ENCODE measurements around the gene DENND4A.

DNA sequence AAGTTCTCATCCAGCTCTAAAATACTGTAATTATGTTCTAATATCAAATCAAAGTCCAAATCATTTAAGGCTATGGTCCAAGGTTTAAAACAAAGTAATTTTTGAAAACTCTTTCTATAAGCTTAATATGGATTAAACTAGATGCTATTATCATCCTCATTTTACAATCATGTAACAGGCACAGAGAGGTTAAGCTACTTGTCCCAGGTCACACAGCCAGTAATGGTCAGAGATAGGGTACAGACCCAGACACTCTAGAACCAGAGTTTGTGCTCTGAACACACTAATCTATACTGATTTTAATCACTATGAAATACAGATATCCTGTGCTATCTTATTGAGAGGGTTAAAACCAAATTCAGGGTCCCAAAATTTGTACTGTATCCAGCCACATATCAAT is 44.8 kb downstream of the DENND4A start:
- TF ChIP-seq, protein P1, sequence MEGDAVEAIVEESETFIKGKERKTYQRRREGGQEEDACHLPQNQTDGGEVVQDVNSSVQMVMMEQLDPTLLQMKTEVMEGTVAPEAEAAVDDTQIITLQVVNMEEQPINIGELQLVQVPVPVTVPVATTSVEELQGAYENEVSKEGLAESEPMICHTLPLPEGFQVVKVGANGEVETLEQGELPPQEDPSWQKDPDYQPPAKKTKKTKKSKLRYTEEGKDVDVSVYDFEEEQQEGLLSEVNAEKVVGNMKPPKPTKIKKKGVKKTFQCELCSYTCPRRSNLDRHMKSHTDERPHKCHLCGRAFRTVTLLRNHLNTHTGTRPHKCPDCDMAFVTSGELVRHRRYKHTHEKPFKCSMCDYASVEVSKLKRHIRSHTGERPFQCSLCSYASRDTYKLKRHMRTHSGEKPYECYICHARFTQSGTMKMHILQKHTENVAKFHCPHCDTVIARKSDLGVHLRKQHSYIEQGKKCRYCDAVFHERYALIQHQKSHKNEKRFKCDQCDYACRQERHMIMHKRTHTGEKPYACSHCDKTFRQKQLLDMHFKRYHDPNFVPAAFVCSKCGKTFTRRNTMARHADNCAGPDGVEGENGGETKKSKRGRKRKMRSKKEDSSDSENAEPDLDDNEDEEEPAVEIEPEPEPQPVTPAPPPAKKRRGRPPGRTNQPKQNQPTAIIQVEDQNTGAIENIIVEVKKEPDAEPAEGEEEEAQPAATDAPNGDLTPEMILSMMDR (IDR thresholded peaks at IDR 0.05): no peak
- TF ChIP-seq POLR2A (IDR thresholded peaks at IDR 0.05): no peak

Measured in lower leg skin (tissue), 3 donors.